ENCODE measurements around the gene CEACAM19. TPM values are rescaled to one million over a fixed set of nuclear protein-coding genes. Genes with fewer than 3 reads are reported as not detected.

The CEACAM19 gene
- polyA plus RNA-seq, 6 donors from 2014 or later = not detected

GRCh38 chr19:44649578-44650145 is 21.6 kb upstream of the CEACAM19 start:
- no peak overlapping the region for H3K27ac Mint-ChIP-seq
- no peak for DNase-seq

GRCh38 chr19:44653343-44653742 is 17.9 kb upstream of the CEACAM19 start:
- no peak for DNase-seq
- Mint-ChIP-seq H3K4me1 (peaks cover 6 to 25% (median 25%) of the 10 kb centered on the region in 3 donors), H3K9me3 (no peaks in the 10 kb centered on the region), H3K27ac (peak overlapping the region in 4 of 6 donors; percentile 49 to 93 (median 84)), H3K4me3 (peak overlapping the region in 1 of 8 donors; percentile 75), H3K36me3 (no peaks in the 10 kb centered on the region), H3K27me3 (no peaks in the 10 kb centered on the region)
- no peak for ATAC-seq (ENCODE audit: low read depth in 2 of 2)

More at GRCh38 chr19:44649578-44650145, 21.6 kb upstream of the CEACAM19 start:
- ATAC-seq (ENCODE audit: low read depth in 2 of 2) = no peak
- H3K36me3 Mint-ChIP-seq = no peaks in the 10 kb centered on the region
- H3K9me3 Mint-ChIP-seq = no peaks in the 10 kb centered on the region
- no peak overlapping the region for H3K4me3 Mint-ChIP-seq
- H3K27me3 Mint-ChIP-seq = peaks cover 11 to 29% (median 19%) of the 10 kb centered on the region in 3 donors
- peaks cover 0 to 15% (median 12%) of the 10 kb centered on the region in 3 donors for H3K4me1 Mint-ChIP-seq

- no peaks in the 10 kb centered on the region for H3K36me3 Mint-ChIP-seq
- H3K4me1 Mint-ChIP-seq = peaks cover 6 to 25% (median 25%) of the 10 kb centered on the region in 3 donors
- peak overlapping the region; percentile 81 to 93 (median 88) for H3K27ac Mint-ChIP-seq
- ATAC-seq (ENCODE audit: low read depth in 2 of 2) = peak; percentile 99
- DNase-seq = peak; percentile 90
- H3K27me3 Mint-ChIP-seq = no peaks in the 10 kb centered on the region
- no peaks in the 10 kb centered on the region for H3K9me3 Mint-ChIP-seq
- peak overlapping the region in 5 of 8 donors; percentile 15 to 75 (median 37) for H3K4me3 Mint-ChIP-seq
These were observed 17.1 kb upstream of the CEACAM19 start for GRCh38 chr19:44653977-44654774.

GRCh38 chr19:44657211-44657921 is 13.9 kb upstream of the CEACAM19 start:
- DNase-seq = peak; percentile 65
- Mint-ChIP-seq H3K9me3 (no peaks in the 10 kb centered on the region), H3K27me3 (peaks cover 0 to 5% (median 0%) of the 10 kb centered on the region in 3 donors), H3K36me3 (no peaks in the 10 kb centered on the region), H3K4me3 (no peak overlapping the region), H3K4me1 (peaks cover 6 to 25% (median 25%) of the 10 kb centered on the region in 3 donors), H3K27ac (peak overlapping the region in 4 of 6 donors; percentile 47 to 94 (median 75))
- peak; percentile 24 to 45 for ATAC-seq (ENCODE audit: low read depth in 2 of 2)

- DNase-seq (no peak), ATAC-seq (ENCODE audit: low read depth in 2 of 2) (no peak)
- no peaks in the 10 kb centered on the region for H3K36me3 Mint-ChIP-seq
- H3K9me3 Mint-ChIP-seq = no peaks in the 10 kb centered on the region
- H3K27me3 Mint-ChIP-seq = peaks cover 0 to 9% (median 0%) of the 10 kb centered on the region in 3 donors
- peak overlapping the region in 1 of 6 donors; percentile 59 for H3K27ac Mint-ChIP-seq
- peaks cover 6 to 25% (median 25%) of the 10 kb centered on the region in 3 donors for H3K4me1 Mint-ChIP-seq
- H3K4me3 Mint-ChIP-seq = no peak overlapping the region
These were observed 13.1 kb upstream of the CEACAM19 start for GRCh38 chr19:44658069-44658733.

- Mint-ChIP-seq H3K27me3 (peaks cover 0 to 12% (median 0%) of the 10 kb centered on the region in 3 donors), H3K27ac (no peak overlapping the region), H3K4me1 (peaks cover 6 to 12% (median 10%) of the 10 kb centered on the region in 3 donors), H3K9me3 (no peaks in the 10 kb centered on the region), H3K36me3 (no peaks in the 10 kb centered on the region), H3K4me3 (no peak overlapping the region)
- no peak for DNase-seq
- no peak for ATAC-seq (ENCODE audit: low read depth in 2 of 2)
These were observed 11.2 kb upstream of the CEACAM19 start for GRCh38 chr19:44660081-44660480.

GRCh38 chr19:44661205-44661604 is 10.1 kb upstream of the CEACAM19 start:
- ATAC-seq (ENCODE audit: low read depth in 2 of 2) (no peak), DNase-seq (no peak)
- H3K9me3 Mint-ChIP-seq = no peaks in the 10 kb centered on the region
- no peaks in the 10 kb centered on the region for H3K36me3 Mint-ChIP-seq
- peaks cover 6 to 12% (median 10%) of the 10 kb centered on the region in 3 donors for H3K4me1 Mint-ChIP-seq
- H3K27me3 Mint-ChIP-seq = peaks cover 0 to 12% (median 0%) of the 10 kb centered on the region in 3 donors
- H3K4me3 Mint-ChIP-seq = no peak overlapping the region
- no peak overlapping the region for H3K27ac Mint-ChIP-seq

- ATAC-seq (ENCODE audit: low read depth in 2 of 2) (no peak), DNase-seq (no peak)
- H3K4me3 Mint-ChIP-seq = no peak overlapping the region
- peaks cover 0 to 12% (median 0%) of the 10 kb centered on the region in 3 donors for H3K27me3 Mint-ChIP-seq
- no peak overlapping the region for H3K27ac Mint-ChIP-seq
- no peaks in the 10 kb centered on the region for H3K9me3 Mint-ChIP-seq
- H3K36me3 Mint-ChIP-seq = no peaks in the 10 kb centered on the region
- H3K4me1 Mint-ChIP-seq = peaks cover 5 to 10% (median 9%) of the 10 kb centered on the region in 3 donors
These were observed 9.4 kb upstream of the CEACAM19 start for GRCh38 chr19:44661904-44662303.

- Mint-ChIP-seq H3K4me1 (peaks cover 0 to under 1% (median 0%) of the 10 kb centered on the region in 3 donors), H3K27ac (no peak overlapping the region), H3K4me3 (no peak overlapping the region), H3K27me3 (peaks cover 0 to 12% (median 0%) of the 10 kb centered on the region in 3 donors), H3K9me3 (no peaks in the 10 kb centered on the region), H3K36me3 (no peaks in the 10 kb centered on the region)
- no peak for DNase-seq
- no peak for ATAC-seq (ENCODE audit: low read depth in 2 of 2)
These were observed 8.4 kb upstream of the CEACAM19 start for GRCh38 chr19:44662691-44663385.

- H3K27me3 Mint-ChIP-seq = peaks cover 0 to 12% (median 0%) of the 10 kb centered on the region in 3 donors
- no peak for DNase-seq
- H3K36me3 Mint-ChIP-seq = no peaks in the 10 kb centered on the region
- no peak for ATAC-seq (ENCODE audit: low read depth in 2 of 2)
- H3K4me3 Mint-ChIP-seq = no peak overlapping the region
- H3K4me1 Mint-ChIP-seq = no peaks in the 10 kb centered on the region
- H3K27ac Mint-ChIP-seq = no peak overlapping the region
- no peaks in the 10 kb centered on the region for H3K9me3 Mint-ChIP-seq
These were observed 7.3 kb upstream of the CEACAM19 start for GRCh38 chr19:44663996-44664395.

GRCh38 chr19:44664976-44665375 is 6.3 kb upstream of the CEACAM19 start:
- Mint-ChIP-seq H3K4me3 (no peak overlapping the region), H3K27ac (no peak overlapping the region), H3K36me3 (no peaks in the 10 kb centered on the region), H3K9me3 (no peaks in the 10 kb centered on the region), H3K4me1 (no peaks in the 10 kb centered on the region), H3K27me3 (peaks cover 0 to 7% (median 5%) of the 10 kb centered on the region in 3 donors)
- ATAC-seq (ENCODE audit: low read depth in 2 of 2) (no peak), DNase-seq (no peak)

GRCh38 chr19:44666852-44667556 is 4.3 kb upstream of the CEACAM19 start:
- Mint-ChIP-seq H3K36me3 (no peaks in the 10 kb centered on the region), H3K9me3 (peaks cover 0 to 2% (median 0%) of the 10 kb centered on the region in 7 donors), H3K27ac (no peak overlapping the region), H3K27me3 (peaks cover 0 to 7% (median 5%) of the 10 kb centered on the region in 3 donors), H3K4me1 (no peaks in the 10 kb centered on the region), H3K4me3 (no peak overlapping the region)
- no peak for DNase-seq
- ATAC-seq (ENCODE audit: low read depth in 2 of 2) = no peak
